ENCODE results near the gene GPR160. TPM values are rescaled to one million over a fixed set of nuclear protein-coding genes. Genes with fewer than 3 reads are reported as not detected.
A peak's percentile ranks its signal among the peaks of the same experiment; 100 is the strongest.

The GPR160 gene
- total and polyA plus RNA-seq, 2 experiments from 2014 or later = 2.2 TPM; not detected in 1

- Histone ChIP-seq H3K4me3 (no peak overlapping the region), H3K27me3 (peaks cover 5% of the 10 kb centered on the region), H3K9me3 (ENCODE audit: low read depth) (no peaks in the 10 kb centered on the region), H3K36me3 (no peaks in the 10 kb centered on the region), H3K4me1 (ENCODE audit: low read depth) (no peaks in the 10 kb centered on the region), H3K27ac (no peak overlapping the region)
- no peak for DNase-seq (ENCODE audit: low read depth in 1 of 2, low spot score in 1 of 2)
- TF ChIP-seq, protein P1, sequence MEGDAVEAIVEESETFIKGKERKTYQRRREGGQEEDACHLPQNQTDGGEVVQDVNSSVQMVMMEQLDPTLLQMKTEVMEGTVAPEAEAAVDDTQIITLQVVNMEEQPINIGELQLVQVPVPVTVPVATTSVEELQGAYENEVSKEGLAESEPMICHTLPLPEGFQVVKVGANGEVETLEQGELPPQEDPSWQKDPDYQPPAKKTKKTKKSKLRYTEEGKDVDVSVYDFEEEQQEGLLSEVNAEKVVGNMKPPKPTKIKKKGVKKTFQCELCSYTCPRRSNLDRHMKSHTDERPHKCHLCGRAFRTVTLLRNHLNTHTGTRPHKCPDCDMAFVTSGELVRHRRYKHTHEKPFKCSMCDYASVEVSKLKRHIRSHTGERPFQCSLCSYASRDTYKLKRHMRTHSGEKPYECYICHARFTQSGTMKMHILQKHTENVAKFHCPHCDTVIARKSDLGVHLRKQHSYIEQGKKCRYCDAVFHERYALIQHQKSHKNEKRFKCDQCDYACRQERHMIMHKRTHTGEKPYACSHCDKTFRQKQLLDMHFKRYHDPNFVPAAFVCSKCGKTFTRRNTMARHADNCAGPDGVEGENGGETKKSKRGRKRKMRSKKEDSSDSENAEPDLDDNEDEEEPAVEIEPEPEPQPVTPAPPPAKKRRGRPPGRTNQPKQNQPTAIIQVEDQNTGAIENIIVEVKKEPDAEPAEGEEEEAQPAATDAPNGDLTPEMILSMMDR (IDR thresholded peaks at IDR 0.05; ENCODE audit: low read depth, low read length) = peak; percentile 24
Observed at GRCh38 chr3:170021083-170021482, 16.7 kb upstream of the GPR160 start.

GRCh38 chr3:170022336-170022735 is 15.5 kb upstream of the GPR160 start:
- Histone ChIP-seq H3K4me1 (ENCODE audit: low read depth) (no peaks in the 10 kb centered on the region), H3K9me3 (ENCODE audit: low read depth) (no peaks in the 10 kb centered on the region)
- TF ChIP-seq, protein P1 (IDR thresholded peaks at IDR 0.05; ENCODE audit: low read depth, low read length) = no peak

DNA sequence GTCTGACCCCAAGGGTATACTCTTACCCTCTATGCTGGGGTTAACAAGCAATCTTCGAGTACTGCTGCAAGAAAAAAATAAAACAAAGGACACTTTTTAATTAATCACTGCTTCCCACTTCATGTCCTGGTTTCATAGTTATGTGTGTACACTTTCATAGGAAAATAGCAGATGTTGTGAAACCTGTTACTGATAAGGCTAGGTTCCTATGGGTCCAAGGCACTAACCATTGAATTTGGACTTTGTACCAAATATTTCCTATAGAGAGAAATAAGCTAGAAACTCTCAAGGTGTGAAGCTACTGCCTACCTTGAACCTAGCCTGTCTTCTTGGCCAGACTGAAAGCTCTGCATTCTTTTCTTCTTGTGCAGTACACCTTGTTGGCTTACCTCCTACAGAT is 14.6 kb upstream of the GPR160 start:
- H3K36me3 ChIP-seq = no peaks in the 10 kb centered on the region
- no peaks in the 10 kb centered on the region for H3K27me3 ChIP-seq
- H3K4me3 ChIP-seq = no peak overlapping the region
- DNase-seq (ENCODE audit: low read depth in 1 of 2, low spot score in 1 of 2) = no peak
- H3K9me3 ChIP-seq (ENCODE audit: low read depth) = no peaks in the 10 kb centered on the region
- TF ChIP-seq, protein P1 (IDR thresholded peaks at IDR 0.05; ENCODE audit: low read depth, low read length) = no peak
- H3K4me1 ChIP-seq (ENCODE audit: low read depth) = no peaks in the 10 kb centered on the region
- no peak overlapping the region for H3K27ac ChIP-seq

More at GRCh38 chr3:170022336-170022735, 15.5 kb upstream of the GPR160 start:
- Histone ChIP-seq H3K27ac (no peak overlapping the region), H3K36me3 (no peaks in the 10 kb centered on the region), H3K27me3 (peaks cover 1% of the 10 kb centered on the region), H3K4me3 (no peak overlapping the region)
- DNase-seq (ENCODE audit: low read depth in 1 of 2, low spot score in 1 of 2) = no peak

GRCh38 chr3:170024581-170024980 is 13.2 kb upstream of the GPR160 start:
- H3K4me1 ChIP-seq (ENCODE audit: low read depth) = no peaks in the 10 kb centered on the region
- no peak for DNase-seq (ENCODE audit: low read depth in 1 of 2, low spot score in 1 of 2)

GRCh38 chr3:170027233-170028102 is 10.3 kb upstream of the GPR160 start:
- no peak for DNase-seq (ENCODE audit: low read depth in 1 of 2, low spot score in 1 of 2)
- H3K4me3 ChIP-seq = no peak overlapping the region
- H3K4me1 ChIP-seq (ENCODE audit: low read depth) = no peaks in the 10 kb centered on the region
- H3K27me3 ChIP-seq = no peaks in the 10 kb centered on the region
- no peaks in the 10 kb centered on the region for H3K9me3 ChIP-seq (ENCODE audit: low read depth)
- H3K27ac ChIP-seq = no peak overlapping the region
- no peaks in the 10 kb centered on the region for H3K36me3 ChIP-seq
- TF ChIP-seq, protein P1 (IDR thresholded peaks at IDR 0.05; ENCODE audit: low read depth, low read length) = no peak

More at GRCh38 chr3:170024581-170024980, 13.2 kb upstream of the GPR160 start:
- Histone ChIP-seq H3K27ac (no peak overlapping the region), H3K4me3 (no peak overlapping the region), H3K9me3 (ENCODE audit: low read depth) (no peaks in the 10 kb centered on the region), H3K36me3 (no peaks in the 10 kb centered on the region), H3K27me3 (no peaks in the 10 kb centered on the region)
- TF ChIP-seq, protein P1 (IDR thresholded peaks at IDR 0.05; ENCODE audit: low read depth, low read length) = no peak

Data from cardiac muscle cell (in vitro differentiated cells and primary cell).